ENCODE results near the gene CATSPER1. TPM values are rescaled to one million over a fixed set of nuclear protein-coding genes. Genes with fewer than 3 reads are reported as not detected.

The CATSPER1 gene
- total RNA-seq, 1 experiment from 2014 or later, result 2.4 TPM

DNA sequence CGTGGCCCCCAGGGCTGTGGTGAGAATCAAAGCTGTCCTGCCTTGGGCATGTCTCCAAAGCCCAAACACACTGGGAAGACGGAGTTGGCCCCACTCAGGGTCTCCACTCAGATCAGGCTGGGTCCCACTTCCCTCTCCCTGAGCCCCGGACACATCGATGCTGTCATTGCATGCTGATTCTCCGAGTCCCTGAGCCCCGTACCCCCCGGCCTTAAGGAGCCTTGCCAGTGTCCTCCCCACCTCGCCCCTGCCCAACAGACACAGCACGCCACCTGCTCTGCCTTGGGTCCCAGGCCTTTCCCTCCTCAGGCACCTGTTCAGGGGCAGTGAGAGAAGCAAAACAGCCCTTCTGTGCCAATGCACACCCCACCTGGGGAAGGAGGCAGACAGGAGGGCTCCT, 38.9 kb downstream of the CATSPER1 start:
- H4K20me1 ChIP-seq (ENCODE audit: insufficient read depth), result no peaks in the 10 kb centered on the region
- H3K27me3 ChIP-seq (ENCODE audit: insufficient read depth, low read length), result no peaks in the 10 kb centered on the region
- ChIA-PET POLR2A (interaction anchor here (1.5 kb wide), 1 partner anchor 96 kb away, joined by 7 read pairs; no protein-coding TSS in a partner anchor), RAD21 (ENCODE audit: low non-redundant PET in 1 of 2, low total read pairs in 2 of 2, uncharacterized antibody in 2 of 2, unreplicated experiment in 2 of 2) (no interaction called here), CTCF (interaction anchor here (1.7 kb wide), 1 partner anchor 275 kb away, joined by 11 read pairs; the partner anchor contains the start of gene KAT5)
- H3K4me1 ChIP-seq (ENCODE audit: control insufficient read depth in 1 of 2, insufficient read depth in 2 of 2, low read length in 2 of 2), result peaks cover 0 to 8% of the 10 kb centered on the region in 2 experiments; a peak in 2 of 4 replicates
- no peak overlapping the region for H3K9ac ChIP-seq (ENCODE audit: low read length)
- ATAC-seq (no peak), DNase-seq (ENCODE audit: low read depth, low spot score) (no peak)
- no peaks in the 10 kb centered on the region for H3K9me2 ChIP-seq (ENCODE audit: insufficient read depth)
- BruUV-seq (replicated peaks), result no TSS peak
- intact Hi-C loops (cut with micrococcal nuclease), result no loop called here
- no peak overlapping the region for H3K4me2 ChIP-seq (ENCODE audit: low read length)
- H3K36me3 ChIP-seq (ENCODE audit: control insufficient read depth in 1 of 2, insufficient read depth in 2 of 2, low read length in 2 of 2), result no peaks in the 10 kb centered on the region
- no peak overlapping the region for H3K27ac ChIP-seq (ENCODE audit: low read depth, low read length)
- H3K79me2 ChIP-seq (ENCODE audit: insufficient read depth, low read length), result no peaks in the 10 kb centered on the region
- H3K9me3 ChIP-seq (ENCODE audit: control insufficient read depth in 1 of 2, insufficient read depth in 1 of 2, low read depth in 1 of 2, low read length in 2 of 2), result no peaks in the 10 kb centered on the region
- TF ChIP-seq SRF (IDR thresholded peaks at IDR 0.05; ENCODE audit: low read depth) (no peak), SIN3A (IDR thresholded peaks at IDR 0.05; ENCODE audit: low read depth) (no peak), POLR2A (IDR thresholded peaks at IDR 0.05; ENCODE audit: borderline replicate concordance, extremely low read depth, insufficient read depth, insufficient read length) (no peak), YY1 (IDR thresholded peaks at IDR 0.05; ENCODE audit: extremely low read depth, insufficient replicate concordance, low read depth, low read length) (no peak), ZFX (IDR thresholded peaks at IDR 0.05) (no peak), EZH2 (IDR thresholded peaks at IDR 0.05) (no peak), CBX3 (IDR thresholded peaks at IDR 0.05; ENCODE audit: low read depth) (no peak), TCF7L2 (IDR thresholded peaks at IDR 0.05; ENCODE audit: borderline replicate concordance, extremely low read depth, insufficient read depth, insufficient read length) (no peak)
- TF ChIP-seq, protein P1, sequence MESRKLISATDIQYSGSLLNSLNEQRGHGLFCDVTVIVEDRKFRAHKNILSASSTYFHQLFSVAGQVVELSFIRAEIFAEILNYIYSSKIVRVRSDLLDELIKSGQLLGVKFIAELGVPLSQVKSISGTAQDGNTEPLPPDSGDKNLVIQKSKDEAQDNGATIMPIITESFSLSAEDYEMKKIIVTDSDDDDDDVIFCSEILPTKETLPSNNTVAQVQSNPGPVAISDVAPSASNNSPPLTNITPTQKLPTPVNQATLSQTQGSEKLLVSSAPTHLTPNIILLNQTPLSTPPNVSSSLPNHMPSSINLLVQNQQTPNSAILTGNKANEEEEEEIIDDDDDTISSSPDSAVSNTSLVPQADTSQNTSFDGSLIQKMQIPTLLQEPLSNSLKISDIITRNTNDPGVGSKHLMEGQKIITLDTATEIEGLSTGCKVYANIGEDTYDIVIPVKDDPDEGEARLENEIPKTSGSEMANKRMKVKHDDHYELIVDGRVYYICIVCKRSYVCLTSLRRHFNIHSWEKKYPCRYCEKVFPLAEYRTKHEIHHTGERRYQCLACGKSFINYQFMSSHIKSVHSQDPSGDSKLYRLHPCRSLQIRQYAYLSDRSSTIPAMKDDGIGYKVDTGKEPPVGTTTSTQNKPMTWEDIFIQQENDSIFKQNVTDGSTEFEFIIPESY (IDR thresholded peaks at IDR 0.05; ENCODE audit: extremely low read depth, insufficient replicate concordance, low read length), result no peak
- TF ChIP-seq, protein P2, sequence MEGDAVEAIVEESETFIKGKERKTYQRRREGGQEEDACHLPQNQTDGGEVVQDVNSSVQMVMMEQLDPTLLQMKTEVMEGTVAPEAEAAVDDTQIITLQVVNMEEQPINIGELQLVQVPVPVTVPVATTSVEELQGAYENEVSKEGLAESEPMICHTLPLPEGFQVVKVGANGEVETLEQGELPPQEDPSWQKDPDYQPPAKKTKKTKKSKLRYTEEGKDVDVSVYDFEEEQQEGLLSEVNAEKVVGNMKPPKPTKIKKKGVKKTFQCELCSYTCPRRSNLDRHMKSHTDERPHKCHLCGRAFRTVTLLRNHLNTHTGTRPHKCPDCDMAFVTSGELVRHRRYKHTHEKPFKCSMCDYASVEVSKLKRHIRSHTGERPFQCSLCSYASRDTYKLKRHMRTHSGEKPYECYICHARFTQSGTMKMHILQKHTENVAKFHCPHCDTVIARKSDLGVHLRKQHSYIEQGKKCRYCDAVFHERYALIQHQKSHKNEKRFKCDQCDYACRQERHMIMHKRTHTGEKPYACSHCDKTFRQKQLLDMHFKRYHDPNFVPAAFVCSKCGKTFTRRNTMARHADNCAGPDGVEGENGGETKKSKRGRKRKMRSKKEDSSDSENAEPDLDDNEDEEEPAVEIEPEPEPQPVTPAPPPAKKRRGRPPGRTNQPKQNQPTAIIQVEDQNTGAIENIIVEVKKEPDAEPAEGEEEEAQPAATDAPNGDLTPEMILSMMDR (IDR thresholded peaks at IDR 0.05 in 2 of 3, conservative IDR thresholded peaks at IDR 0.05 in 1 of 3; ENCODE audit: borderline replicate concordance in 1 of 3, insufficient read depth in 1 of 3, low read depth in 2 of 3, low read length in 2 of 3), result no peak
- TF ChIP-seq, protein P3, sequence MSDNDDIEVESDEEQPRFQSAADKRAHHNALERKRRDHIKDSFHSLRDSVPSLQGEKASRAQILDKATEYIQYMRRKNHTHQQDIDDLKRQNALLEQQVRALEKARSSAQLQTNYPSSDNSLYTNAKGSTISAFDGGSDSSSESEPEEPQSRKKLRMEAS (IDR thresholded peaks at IDR 0.05), result no peak
- H2AFZ ChIP-seq (ENCODE audit: low read depth, low read length, poor library complexity, severe bottlenecking), result no peak overlapping the region
- no peak overlapping the region for H3K4me3 ChIP-seq (replicated peaks in 1 of 2; ENCODE audit: low read depth in 1 of 2, low read length in 2 of 2)

Measured in HCT116 (cell line).